Transverse colon (tissue), 4 donors: ENCODE data around the gene HMHB1.

Source experiments
- POLR2AphosphoS5 ChIP-seq, 3 donors: sonication (generic); formaldehyde crosslinking; IDR thresholded peaks; one replicate each; pipeline ENCODE4 v1.6.1; 2016; ENCODE audit warnings: antibody characterized with exemption in 3 of 3
- TF ChIP-seq, protein P1 (sequence below), 5 experiments: fragments of 200-600 bp in 3 of 5; fragments of 450-650 bp in 2 of 5; sonication (generic) in 3 of 5; IDR thresholded peaks; 1 replicate in 2 of 5; 2 replicates in 3 of 5; pipeline ENCODE4 v1.5.1; 2016 to 2017; ENCODE audit warnings: antibody characterized with exemption in 5 of 5, inconsistent platforms in 3 of 5, mild to moderate bottlenecking in 2 of 5, moderate library complexity in 1 of 5

GRCh38 chr5:143835251-143835650 is 23.3 kb downstream of the HMHB1 start:
- no peak for TF ChIP-seq POLR2AphosphoS5 (IDR thresholded peaks at IDR 0.05)
- TF ChIP-seq, protein P1, sequence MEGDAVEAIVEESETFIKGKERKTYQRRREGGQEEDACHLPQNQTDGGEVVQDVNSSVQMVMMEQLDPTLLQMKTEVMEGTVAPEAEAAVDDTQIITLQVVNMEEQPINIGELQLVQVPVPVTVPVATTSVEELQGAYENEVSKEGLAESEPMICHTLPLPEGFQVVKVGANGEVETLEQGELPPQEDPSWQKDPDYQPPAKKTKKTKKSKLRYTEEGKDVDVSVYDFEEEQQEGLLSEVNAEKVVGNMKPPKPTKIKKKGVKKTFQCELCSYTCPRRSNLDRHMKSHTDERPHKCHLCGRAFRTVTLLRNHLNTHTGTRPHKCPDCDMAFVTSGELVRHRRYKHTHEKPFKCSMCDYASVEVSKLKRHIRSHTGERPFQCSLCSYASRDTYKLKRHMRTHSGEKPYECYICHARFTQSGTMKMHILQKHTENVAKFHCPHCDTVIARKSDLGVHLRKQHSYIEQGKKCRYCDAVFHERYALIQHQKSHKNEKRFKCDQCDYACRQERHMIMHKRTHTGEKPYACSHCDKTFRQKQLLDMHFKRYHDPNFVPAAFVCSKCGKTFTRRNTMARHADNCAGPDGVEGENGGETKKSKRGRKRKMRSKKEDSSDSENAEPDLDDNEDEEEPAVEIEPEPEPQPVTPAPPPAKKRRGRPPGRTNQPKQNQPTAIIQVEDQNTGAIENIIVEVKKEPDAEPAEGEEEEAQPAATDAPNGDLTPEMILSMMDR (IDR thresholded peaks at IDR 0.05), result no peak
